ENCODE measurements around the gene CLEC16A. TPM values are rescaled to one million over a fixed set of nuclear protein-coding genes. Genes with fewer than 3 reads are reported as not detected.

Gene CLEC16A
- total and polyA plus RNA-seq, 2 donors (not counting 1 experiment from before 2014, with no cell fraction given) = 21.9 to 79.5 TPM

DNA sequence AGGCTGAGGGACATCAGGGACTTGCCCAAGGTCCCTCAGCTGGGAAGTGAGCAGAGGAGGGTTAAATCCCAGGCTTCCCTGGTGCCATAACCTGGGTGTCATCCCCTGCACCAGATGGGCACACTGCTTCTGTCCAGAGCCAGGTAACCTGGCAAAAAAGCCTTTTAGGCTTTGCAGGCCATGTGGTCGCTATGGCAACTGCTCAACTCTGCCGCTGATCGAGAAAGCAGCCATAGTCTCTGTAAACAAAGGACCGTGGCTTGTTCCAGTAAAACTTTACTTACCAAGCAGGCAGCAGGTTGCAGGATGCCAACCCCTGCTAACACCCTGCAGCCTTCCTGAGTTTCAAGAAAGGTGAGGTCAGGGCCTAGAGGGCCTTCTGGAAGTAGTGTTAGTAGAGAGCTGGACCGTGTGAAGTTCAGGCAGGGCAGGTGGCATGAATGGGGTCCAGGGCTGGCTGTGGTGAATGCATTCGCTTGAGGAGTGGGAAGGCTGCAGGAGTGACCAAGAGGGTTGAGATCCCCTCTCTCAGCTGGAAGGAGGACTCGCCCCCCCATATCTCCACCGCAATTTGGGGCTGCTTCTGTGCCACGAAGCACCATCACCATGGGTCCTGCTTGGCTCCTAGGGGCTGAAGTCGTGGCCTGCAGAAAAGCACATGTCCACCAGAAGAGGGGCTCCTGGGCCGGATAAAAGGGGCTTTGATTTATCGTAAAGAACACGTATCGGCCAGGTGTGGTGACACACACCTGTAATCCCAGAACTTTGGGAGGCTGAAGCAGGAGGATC is 220.3 kb downstream of the CLEC16A start:
- Histone ChIP-seq H3K27me3 (replicated peaks in 1 of 4; ENCODE audit: control extremely low read depth in 1 of 4, control insufficient read depth in 3 of 4, insufficient read depth in 4 of 4, low read length in 3 of 4) (no peaks in the 10 kb centered on the region), H3K4me3 (ENCODE audit: control extremely low read depth in 1 of 5, extremely low read depth in 1 of 5, insufficient read depth in 1 of 5, low read depth in 2 of 5, low read length in 4 of 5) (no peak overlapping the region), H4K20me1 (ENCODE audit: control insufficient read depth, insufficient read depth, low read length, poor library complexity, severe bottlenecking) (no peaks in the 10 kb centered on the region), H3K9me3 (ENCODE audit: control extremely low read depth in 1 of 3, control insufficient read depth in 2 of 3, insufficient read depth in 1 of 3, low read length in 2 of 3) (peaks cover 0 to 7% (median 0%) of the 10 kb centered on the region in 3 donors), H3K9ac (ENCODE audit: low read length) (no peak overlapping the region), H3K79me2 (ENCODE audit: control insufficient read depth, insufficient read depth, low read length) (no peaks in the 10 kb centered on the region), H3K27ac (ENCODE audit: low read length in 2 of 2) (no peak overlapping the region), H3K4me1 (ENCODE audit: control insufficient read depth in 2 of 2, insufficient read depth in 2 of 2, low read length in 2 of 2) (no peaks in the 10 kb centered on the region), H2AFZ (ENCODE audit: insufficient read depth, low read depth, low read length, poor library complexity, severe bottlenecking) (no peak overlapping the region), H3K4me2 (replicated peaks; ENCODE audit: low read depth, low read length, poor library complexity, severe bottlenecking) (no peak overlapping the region), H3K36me3 (replicated peaks in 1 of 2; ENCODE audit: control extremely low read depth in 1 of 2, control insufficient read depth in 1 of 2, extremely low read depth in 1 of 2, insufficient read depth in 2 of 2, low read length in 1 of 2) (peaks cover 7 to 36% of the 10 kb centered on the region in 2 experiments)
- Mint-ChIP-seq H3K9me3 (ENCODE audit: insufficient read depth) (no peaks in the 10 kb centered on the region), H3K27me3 (no peaks in the 10 kb centered on the region), H3K4me1 (no peaks in the 10 kb centered on the region), H3K4me3 (no peak overlapping the region), H3K27ac (no peak overlapping the region)
- ATAC-seq (ENCODE audit: low read depth) (no peak), DNase-seq (no peak)
- intact Hi-C loops (cut with micrococcal nuclease) = no loop called here
- 98% methylated on average over 12 of the region's 14 CpGs for WGBS (ENCODE audit: insufficient coverage)
- ChIA-PET POLR2A (interaction anchor here (0.6 kb wide), 1 partner anchor 87 kb away, joined by 3 read pairs; no protein-coding TSS in a partner anchor), CTCF (no interaction called here)
- TF ChIP-seq CTCF (IDR thresholded peaks at IDR 0.05) (no peak), EZH2 (IDR thresholded peaks at IDR 0.05; ENCODE audit: borderline replicate concordance, insufficient read depth, low read depth, low read length, poor library complexity, severe bottlenecking) (no peak)

- no peaks in the 10 kb centered on the region for H3K27me3 ChIP-seq (replicated peaks in 1 of 4; ENCODE audit: control extremely low read depth in 1 of 4, control insufficient read depth in 3 of 4, insufficient read depth in 4 of 4, low read length in 3 of 4)
- peaks cover 7 to 42% of the 10 kb centered on the region in 2 experiments for H3K36me3 ChIP-seq (replicated peaks in 1 of 2; ENCODE audit: control extremely low read depth in 1 of 2, control insufficient read depth in 1 of 2, extremely low read depth in 1 of 2, insufficient read depth in 2 of 2, low read length in 1 of 2)
- no peak overlapping the region for H3K27ac ChIP-seq (ENCODE audit: low read length in 2 of 2)
- CTCF ChIA-PET = no interaction called here
- no peak for TF ChIP-seq CTCF (IDR thresholded peaks at IDR 0.05)
- no peak for TF ChIP-seq EZH2 (IDR thresholded peaks at IDR 0.05; ENCODE audit: borderline replicate concordance, insufficient read depth, low read depth, low read length, poor library complexity, severe bottlenecking)
- no peak overlapping the region for H3K27ac Mint-ChIP-seq
- H3K79me2 ChIP-seq (ENCODE audit: control insufficient read depth, insufficient read depth, low read length) = no peaks in the 10 kb centered on the region
- H3K4me2 ChIP-seq (replicated peaks; ENCODE audit: low read depth, low read length, poor library complexity, severe bottlenecking) = no peak overlapping the region
- H3K9me3 ChIP-seq (ENCODE audit: control extremely low read depth in 1 of 3, control insufficient read depth in 2 of 3, insufficient read depth in 1 of 3, low read length in 2 of 3) = peaks cover 0 to 2% (median 0%) of the 10 kb centered on the region in 3 donors
- no peak overlapping the region for H3K4me3 Mint-ChIP-seq
- no peak overlapping the region for H3K9ac ChIP-seq (ENCODE audit: low read length)
- H3K4me3 ChIP-seq (ENCODE audit: control extremely low read depth in 1 of 5, extremely low read depth in 1 of 5, insufficient read depth in 1 of 5, low read depth in 2 of 5, low read length in 4 of 5) = no peak overlapping the region
- no peaks in the 10 kb centered on the region for H4K20me1 ChIP-seq (ENCODE audit: control insufficient read depth, insufficient read depth, low read length, poor library complexity, severe bottlenecking)
- intact Hi-C loops (cut with micrococcal nuclease) = no loop called here
- WGBS (ENCODE audit: insufficient coverage) = 100% methylated on average over 2 of the region's 4 CpGs
- no peaks in the 10 kb centered on the region for H3K4me1 Mint-ChIP-seq
- H3K9me3 Mint-ChIP-seq (ENCODE audit: insufficient read depth) = no peaks in the 10 kb centered on the region
- ATAC-seq (ENCODE audit: low read depth) (no peak), DNase-seq (no peak)
- no peaks in the 10 kb centered on the region for H3K27me3 Mint-ChIP-seq
- H2AFZ ChIP-seq (ENCODE audit: insufficient read depth, low read depth, low read length, poor library complexity, severe bottlenecking) = no peak overlapping the region
- POLR2A ChIA-PET = no interaction called here
- no peaks in the 10 kb centered on the region for H3K4me1 ChIP-seq (ENCODE audit: control insufficient read depth in 2 of 2, insufficient read depth in 2 of 2, low read length in 2 of 2)
Measured at GRCh38 chr16:11165349-11165748, 221.0 kb downstream of the CLEC16A start.
